Measurements from ENCODE around the gene CHST7. TPM values are rescaled to one million over a fixed set of nuclear protein-coding genes. Genes with fewer than 3 reads are reported as not detected.

Gene CHST7
- total and polyA plus RNA-seq, 2 of the 4 experiments (the other 2 are of a cell fraction): 2.9 to 4.8 TPM

DNA sequence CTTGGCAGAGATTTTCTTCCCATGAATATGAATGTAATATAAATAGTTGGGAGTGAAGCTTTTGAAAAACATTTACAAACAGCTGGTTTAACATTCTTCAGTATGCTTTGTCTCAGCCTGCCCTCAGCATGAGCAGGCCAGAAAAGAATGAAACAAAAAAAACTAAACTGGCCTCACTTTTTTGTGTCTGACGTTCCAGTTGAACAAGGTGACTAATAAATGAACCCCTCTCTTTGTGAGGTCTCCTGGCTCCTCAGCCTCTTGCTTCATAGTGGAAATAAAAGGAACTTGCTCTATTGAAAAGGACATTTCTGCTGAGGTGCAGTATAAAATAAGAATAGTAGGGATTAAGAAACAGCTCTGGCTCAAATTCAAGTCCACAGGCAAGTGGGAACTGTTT lies 9.4 kb downstream of the CHST7 start:
- H3K14ac ChIP-seq (replicated peaks; ENCODE audit: low read depth, low read length): no peak overlapping the region
- H3K4me3 ChIP-seq (ENCODE audit: insufficient read depth, low read depth, low read length): no peak overlapping the region
- H3K56ac ChIP-seq (ENCODE audit: extremely low read depth, insufficient read depth, low read length): peak overlapping the region; percentile 71
- in situ Hi-C loops (cut with MboI; ENCODE audit: low sequenced_read_pairs): no loop called here
- dilution Hi-C loops (cut with HindIII; ENCODE audit: low sequenced_read_pairs, unreplicated experiment): no loop called here
- peaks cover 9 to 28% of the 10 kb centered on the region in 2 experiments; a peak in 3 of 4 replicates for H3K79me1 ChIP-seq (ENCODE audit: low read depth in 1 of 2, low read length in 2 of 2)
- BruUV-seq (replicated peaks): no TSS peak
- ChIA-PET CTCF (no interaction called here), POLR2A (ENCODE audit: unreplicated experiment) (interaction anchor here (0.6 kb wide), 1 partner anchor 143 kb away, joined by 3 read pairs; no protein-coding TSS in a partner anchor)
- H3K9me3 ChIP-seq (ENCODE audit: control insufficient read depth, insufficient read depth, low read length): no peaks in the 10 kb centered on the region
- H4K8ac ChIP-seq (ENCODE audit: low read depth in 2 of 2, low read length in 2 of 2): peak overlapping the region in 1 of 2 experiments; percentile 66; a peak in 1 of 4 replicates
- peak overlapping the region; percentile 70; the same call in 1 of the 2 replicates for H2BK120ac ChIP-seq (ENCODE audit: low read depth, low read length)
- H2AFZ ChIP-seq (replicated peaks; ENCODE audit: low read length, poor library complexity): no peak overlapping the region
- no peak overlapping the region for H2BK15ac ChIP-seq (ENCODE audit: low read depth, low read length)
- peak overlapping the region; percentile 68; the same call in 1 of the 2 replicates for H3K27ac ChIP-seq (ENCODE audit: insufficient read depth, low read length)
- 0 out of 2 replicates have a peak overlapping the region, but pooled peaks have one; percentile 3 for H3K23ac ChIP-seq (ENCODE audit: low read depth, low read length)
- no peak overlapping the region for H2BK20ac ChIP-seq (ENCODE audit: low read depth, low read length)
- H3K4ac ChIP-seq (ENCODE audit: low read depth, low read length): 0 out of 2 replicates have a peak overlapping the region, but pooled peaks have one; percentile 44
- intact Hi-C loops (cut with micrococcal nuclease): no loop called here
- no peak overlapping the region for H2AK9ac ChIP-seq (replicated peaks; ENCODE audit: low read depth, low read length, poor library complexity)
- no peaks in the 10 kb centered on the region for H3K36me3 ChIP-seq (ENCODE audit: control insufficient read depth, insufficient read depth, low read length)
- peak; percentile 92 for DNase-seq
- no peaks in the 10 kb centered on the region for H4K20me1 ChIP-seq (ENCODE audit: insufficient read depth, low read length)
- no peak overlapping the region for H3K9ac ChIP-seq (ENCODE audit: low read depth, low read length)
- WGBS, 2 experiments (ENCODE audit: extremely low coverage in 2 of 2, insufficient read length in 1 of 2): no CpG with 5 or more reads among the region's 1 CpG
- H3K4me1 ChIP-seq (ENCODE audit: control insufficient read depth, insufficient read depth, low read length): peaks cover 10% of the 10 kb centered on the region
- H2AK5ac ChIP-seq (ENCODE audit: low read depth, low read length): no peak overlapping the region
- H4K5ac ChIP-seq (ENCODE audit: low read depth, low read length): no peak overlapping the region
- H4K91ac ChIP-seq (ENCODE audit: insufficient read depth, low read depth, low read length): no peak overlapping the region
- no peaks in the 10 kb centered on the region for H3K27me3 ChIP-seq (ENCODE audit: control insufficient read depth, insufficient read depth, low read length)
- TF ChIP-seq CHD1 (IDR thresholded peaks at IDR 0.05; ENCODE audit: low read depth, low read length) (no peak), CEBPB (IDR thresholded peaks at IDR 0.05; ENCODE audit: low read depth, low read length) (peak; percentile 86), MAZ (IDR thresholded peaks at IDR 0.05; ENCODE audit: borderline replicate concordance, low read depth, low read length) (no peak)
- peak overlapping the region; percentile 82 for H2BK5ac ChIP-seq (ENCODE audit: low read depth, low read length, poor library complexity, severe bottlenecking)
- H3K18ac ChIP-seq (ENCODE audit: low read depth, low read length): peak overlapping the region; percentile 5; the same call in 1 of the 2 replicates
- H3K9me1 ChIP-seq (ENCODE audit: insufficient read depth, low read length): peaks cover 10% of the 10 kb centered on the region; the same call in 1 of the 2 replicates
- peak overlapping the region; percentile 81; the same call in 1 of the 2 replicates for H3K4me2 ChIP-seq (ENCODE audit: low read depth, low read length)
- peak; percentile 67 for ATAC-seq (ENCODE audit: low read depth)
